HUES64 (cell line): Measurements from ENCODE around the gene UIMC1. TPM values are rescaled to one million over a fixed set of nuclear protein-coding genes. Genes with fewer than 3 reads are reported as not detected.
"Not testable (repeated sequence)": the region's sequence is repeated elsewhere in the genome, so short reads cannot be mapped to it uniquely, and the experiment has no call there.

Experiments used
- H3K27ac ChIP-seq: 2 replicates; pipeline ENCODE4 v1.7.0; 2013; ENCODE audit warnings: low read depth, low read length, inconsistent platforms
- H3K27me3 ChIP-seq: 2 replicates; pipeline ENCODE4 v1.6.1; 2013; ENCODE audit warnings: mild to moderate bottlenecking, low read length; ENCODE audit not compliant: insufficient read depth
- H3K36me3 ChIP-seq: 2 replicates; pipeline ENCODE4 v1.6.1; 2013; ENCODE audit warnings: mild to moderate bottlenecking, low read length; ENCODE audit not compliant: insufficient read depth
- H3K4me1 ChIP-seq: 2 replicates; pipeline ENCODE4 v1.6.1; 2013; ENCODE audit warnings: mild to moderate bottlenecking, low read length, moderate library complexity; ENCODE audit not compliant: insufficient read depth
- H3K4me3 ChIP-seq: 2 replicates; pipeline ENCODE4 v1.5.1; 2013; ENCODE audit warnings: mild to moderate bottlenecking, low read length, moderate library complexity
- H3K9ac ChIP-seq: 2 replicates; pipeline ENCODE4 v1.6.1; 2013; ENCODE audit warnings: mild to moderate bottlenecking, low read depth, low read length
- H3K9me3 ChIP-seq: 2 replicates; pipeline ENCODE4 v1.6.1; 2013; ENCODE audit warnings: low read depth, low read length; ENCODE audit not compliant: insufficient read depth
- WGBS: fragments of 150-250, 120-280 bp; methylation state at CpG from one replicate; pipeline ENCODE4 v1.1.7; 2013; ENCODE audit warnings: missing lambda C conversion rate; 5-methylcytosine and 5-hydroxymethylcytosine counted together
- polyA plus RNA-seq, 2 experiments: library from polyadenylated mRNA; stranded (reverse); fragments of 50-300 nt; gene quantifications; one replicate each; pipeline ENCODE4 v1.2.3, GENCODE V29; 2013

Gene UIMC1
- polyA plus RNA-seq (2013, experiment 1 of 2): 24.7 TPM
- 27.5 TPM for polyA plus RNA-seq (2013, experiment 2 of 2)

DNA sequence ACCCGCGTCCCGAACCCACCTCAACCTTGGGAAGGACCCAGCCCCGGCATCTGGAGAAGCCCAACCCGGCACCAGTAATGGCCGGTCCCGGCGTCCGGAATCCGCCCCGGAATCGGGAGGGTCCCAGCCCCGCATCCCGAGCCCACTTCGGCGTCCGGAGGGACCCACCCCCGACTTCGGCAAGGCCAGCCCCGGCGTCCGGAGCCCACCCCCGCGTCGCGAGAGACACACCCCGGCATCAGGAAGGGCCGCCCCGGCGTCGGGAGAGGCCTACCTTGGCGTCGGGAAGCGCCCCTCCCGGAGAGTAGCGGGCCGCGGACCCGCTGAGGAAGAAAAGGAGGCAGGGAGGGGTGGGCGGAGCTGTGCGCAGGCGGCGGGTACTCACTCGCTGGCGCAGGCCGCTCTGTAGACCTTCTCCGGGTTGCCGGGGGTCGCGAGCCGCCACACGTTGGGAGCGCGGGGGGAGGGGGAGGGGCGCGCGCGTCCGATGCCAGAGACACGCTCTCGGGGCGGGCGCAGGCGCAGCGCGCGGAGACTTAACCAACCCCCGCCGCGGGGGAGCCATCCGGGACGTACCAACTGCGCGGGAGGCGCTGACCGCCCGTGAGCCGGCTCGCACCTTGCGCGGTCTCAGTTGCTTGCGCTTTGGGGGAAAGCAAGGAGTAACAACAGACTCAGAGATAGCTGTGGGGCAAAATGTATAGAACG, at the start of gene UIMC1:
TSS of gene UIMC1 (minus strand) at position 515 of the 708 bp plus-strand sequence. CDS start 24,164 bp downstream, outside the sequence.
- under 1% methylated on average over 83 of the region's 83 CpGs for WGBS
- peak within 1 kb of the TSS; percentile 93 for H3K9ac ChIP-seq

DNA sequence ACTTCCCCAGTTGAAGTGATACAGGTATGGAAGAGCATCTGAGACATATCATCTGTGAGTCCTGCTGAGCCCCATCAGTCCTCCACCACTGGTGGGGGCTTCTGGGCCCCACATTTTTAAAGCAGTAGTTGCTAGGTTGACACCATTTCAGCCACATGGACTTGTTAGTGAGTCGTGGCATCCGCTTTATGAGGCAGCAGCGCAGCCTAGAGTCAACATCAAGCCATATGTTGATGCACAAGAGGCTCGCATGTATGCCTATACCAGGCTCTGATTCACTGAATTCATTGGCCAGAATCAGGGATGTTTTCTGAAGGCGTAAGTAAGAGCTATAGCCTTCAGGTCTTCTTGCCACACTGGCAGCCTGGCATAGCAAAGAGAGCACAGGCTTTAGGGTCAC, 42.7 kb upstream of the UIMC1 start:
- H3K27ac ChIP-seq: no peak overlapping the region
- H3K27me3 ChIP-seq: no peaks in the 10 kb centered on the region
- no peaks in the 10 kb centered on the region for H3K9me3 ChIP-seq
- H3K36me3 ChIP-seq: peaks cover 72% of the 10 kb centered on the region
- H3K4me3 ChIP-seq: no peak overlapping the region
- no peaks in the 10 kb centered on the region for H3K4me1 ChIP-seq
- whole genome bisulfite sequencing: 96% methylated on average over 5 of the region's 5 CpGs
- no peak overlapping the region for H3K9ac ChIP-seq

More for the DNA sequence above, at the start of gene UIMC1:
- no peaks in the 10 kb centered on the region for H3K27me3 ChIP-seq
- H3K4me1 ChIP-seq: peaks cover 3% of the 10 kb centered on the region
- H3K4me3 ChIP-seq: peak within 1 kb of the TSS; percentile 85
- no peaks in the 10 kb centered on the region for H3K9me3 ChIP-seq
- H3K27ac ChIP-seq: peak within 1 kb of the TSS; percentile 96
- H3K36me3 ChIP-seq: no peaks in the 10 kb centered on the region

DNA sequence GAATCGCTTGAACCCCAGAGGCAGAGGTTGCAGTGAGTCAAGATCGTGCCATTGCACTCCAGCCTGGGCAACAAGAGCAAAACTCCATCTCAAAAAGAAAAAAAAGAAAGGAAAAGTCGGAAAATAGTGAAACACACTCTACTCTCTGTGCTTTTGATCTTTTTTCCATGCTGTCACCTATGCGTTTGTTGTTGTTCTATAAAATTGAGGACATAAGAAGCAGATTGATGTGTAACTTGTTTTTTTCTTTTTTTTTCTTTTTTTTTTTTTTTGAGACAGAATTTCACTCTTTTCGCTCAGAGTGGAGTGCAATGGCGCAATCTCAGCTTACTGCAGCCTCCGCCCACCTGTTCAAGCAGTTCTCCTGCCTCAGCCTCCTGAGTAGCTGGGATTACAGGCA, 42.0 kb upstream of the UIMC1 start:
- not testable (repeated sequence) for H3K27me3 ChIP-seq, H3K27ac ChIP-seq, H3K4me1 ChIP-seq, H3K9ac ChIP-seq, H3K4me3 ChIP-seq, H3K9me3 ChIP-seq
- 91% methylated on average over 7 of the region's 7 CpGs for WGBS
- H3K36me3 ChIP-seq: peaks cover 75% of the 10 kb centered on the region

DNA sequence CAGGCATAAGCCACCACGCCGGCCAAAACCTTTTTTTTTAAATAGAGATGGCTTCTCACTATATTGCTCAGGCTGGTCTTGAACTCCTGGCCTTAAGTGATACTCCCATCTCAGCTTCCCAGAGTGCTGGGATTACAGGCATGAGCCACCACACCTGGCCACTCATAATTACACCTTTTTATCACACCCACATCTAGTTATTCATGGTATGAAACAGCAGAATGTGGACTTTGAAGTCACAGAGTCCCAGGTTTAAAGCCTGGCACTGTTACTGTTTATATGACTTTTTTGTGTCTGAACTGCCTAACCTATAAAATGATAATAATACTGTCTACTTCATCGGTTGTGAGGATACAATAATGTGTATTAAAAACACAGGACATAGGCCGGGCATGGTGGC, 39.1 kb upstream of the UIMC1 start:
- Histone ChIP-seq H3K4me3 (no peak overlapping the region), H3K36me3 (peaks cover 72% of the 10 kb centered on the region)

DNA sequence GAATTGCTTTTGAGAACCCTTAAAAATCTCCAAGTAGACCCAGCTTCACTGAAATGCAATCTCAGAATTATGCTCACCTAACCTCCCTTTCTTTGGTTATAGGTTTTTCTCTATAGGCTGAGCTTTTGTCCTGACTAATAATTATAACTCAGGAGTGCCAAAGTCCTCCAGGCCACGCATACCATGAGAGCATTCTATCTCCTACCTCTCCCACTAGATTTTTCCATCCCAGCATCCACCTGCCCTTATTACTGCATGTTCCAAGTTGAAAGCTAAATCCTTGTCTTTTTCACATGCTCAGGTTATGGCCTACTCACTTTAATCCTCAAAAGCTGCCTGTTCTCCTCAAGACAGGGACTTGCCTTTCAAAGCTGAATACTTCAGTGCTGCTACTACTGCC, 38.1 kb upstream of the UIMC1 start:
- Histone ChIP-seq H3K27me3 (no peaks in the 10 kb centered on the region), H3K9me3 (no peaks in the 10 kb centered on the region), H3K4me1 (no peaks in the 10 kb centered on the region), H3K4me3 (no peak overlapping the region), H3K36me3 (peaks cover 70% of the 10 kb centered on the region), H3K9ac (no peak overlapping the region), H3K27ac (no peak overlapping the region)
- 98% methylated on average over 1 of the region's 1 CpG for WGBS

More for the DNA sequence above, 39.1 kb upstream of the UIMC1 start:
- Histone ChIP-seq H3K4me1 (no peaks in the 10 kb centered on the region), H3K9ac (no peak overlapping the region), H3K27ac (no peak overlapping the region), H3K9me3 (no peaks in the 10 kb centered on the region), H3K27me3 (no peaks in the 10 kb centered on the region)
- WGBS: 93% methylated on average over 4 of the region's 4 CpGs

DNA sequence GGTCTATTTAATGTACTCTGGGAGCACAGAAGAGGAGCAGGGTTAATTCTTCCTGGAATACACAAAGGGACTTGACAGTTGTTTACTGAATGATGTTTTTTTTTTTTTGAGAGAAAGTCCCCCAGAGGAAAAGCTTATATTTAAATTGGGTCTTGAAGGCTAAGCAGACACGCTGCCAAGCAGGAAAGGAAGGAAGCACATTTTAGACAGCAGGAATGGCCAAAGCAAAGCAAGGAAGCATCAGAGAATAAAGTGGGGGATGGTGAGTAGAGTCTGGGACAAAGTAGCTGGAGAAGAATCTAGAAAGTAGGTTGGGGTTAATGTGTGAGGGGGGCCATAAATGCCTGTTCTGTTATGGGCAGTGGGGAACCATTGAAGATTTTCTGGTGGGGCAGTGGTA, 37.4 kb upstream of the UIMC1 start:
- peaks cover 64% of the 10 kb centered on the region for H3K36me3 ChIP-seq
- 94% methylated on average over 1 of the region's 1 CpG for WGBS
- H3K9me3 ChIP-seq: no peaks in the 10 kb centered on the region
- no peak overlapping the region for H3K4me3 ChIP-seq
- H3K9ac ChIP-seq: no peak overlapping the region
- H3K27ac ChIP-seq: no peak overlapping the region
- H3K27me3 ChIP-seq: no peaks in the 10 kb centered on the region
- no peaks in the 10 kb centered on the region for H3K4me1 ChIP-seq

DNA sequence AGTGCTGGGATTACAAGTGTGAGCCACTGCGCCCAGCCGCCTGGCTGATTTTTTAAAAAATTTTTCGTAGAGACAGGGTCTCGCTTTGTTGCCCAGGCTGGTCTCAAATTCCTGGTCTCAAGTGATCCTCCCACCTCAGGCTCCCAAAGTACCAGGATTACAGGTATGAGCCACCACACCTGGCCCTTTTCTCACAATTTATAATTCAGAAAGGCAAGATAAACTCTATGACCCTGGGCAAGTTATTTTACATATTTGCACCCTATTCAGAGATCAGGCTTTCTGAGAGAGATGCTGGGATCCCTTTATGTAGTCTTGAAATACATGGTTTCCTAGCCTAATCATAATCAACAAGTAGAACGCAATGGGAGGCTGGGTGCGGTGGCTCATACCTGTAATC, 36.5 kb upstream of the UIMC1 start:
- H3K4me1 ChIP-seq: no peaks in the 10 kb centered on the region
- H3K9me3 ChIP-seq: no peaks in the 10 kb centered on the region
- peaks cover 58% of the 10 kb centered on the region for H3K36me3 ChIP-seq
- no peak overlapping the region for H3K4me3 ChIP-seq
- no peak overlapping the region for H3K27ac ChIP-seq
- H3K9ac ChIP-seq: no peak overlapping the region
- H3K27me3 ChIP-seq: no peaks in the 10 kb centered on the region
- 96% methylated on average over 6 of the region's 6 CpGs for WGBS

DNA sequence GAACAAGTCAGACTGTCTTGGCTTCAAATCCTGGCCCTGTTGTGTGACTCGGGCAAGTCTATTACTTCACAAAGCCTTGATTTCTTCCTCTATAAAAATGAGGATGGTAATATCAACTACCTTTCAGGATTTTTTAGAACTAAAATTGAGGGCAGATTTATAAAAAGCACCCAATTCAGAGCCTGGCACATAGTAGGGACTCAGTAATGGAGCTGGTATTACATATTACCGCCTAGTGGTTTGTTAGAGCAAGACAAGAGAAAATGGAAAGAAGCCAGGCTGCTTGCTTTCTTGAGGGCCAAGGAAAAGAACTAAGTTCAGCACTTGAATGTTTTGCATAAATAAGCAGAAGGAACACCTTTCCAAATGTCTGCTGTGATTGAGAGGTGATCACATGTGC, 35.4 kb upstream of the UIMC1 start:
- peaks cover 49% of the 10 kb centered on the region for H3K36me3 ChIP-seq
- no peaks in the 10 kb centered on the region for H3K27me3 ChIP-seq
- H3K27ac ChIP-seq: no peak overlapping the region

DNA sequence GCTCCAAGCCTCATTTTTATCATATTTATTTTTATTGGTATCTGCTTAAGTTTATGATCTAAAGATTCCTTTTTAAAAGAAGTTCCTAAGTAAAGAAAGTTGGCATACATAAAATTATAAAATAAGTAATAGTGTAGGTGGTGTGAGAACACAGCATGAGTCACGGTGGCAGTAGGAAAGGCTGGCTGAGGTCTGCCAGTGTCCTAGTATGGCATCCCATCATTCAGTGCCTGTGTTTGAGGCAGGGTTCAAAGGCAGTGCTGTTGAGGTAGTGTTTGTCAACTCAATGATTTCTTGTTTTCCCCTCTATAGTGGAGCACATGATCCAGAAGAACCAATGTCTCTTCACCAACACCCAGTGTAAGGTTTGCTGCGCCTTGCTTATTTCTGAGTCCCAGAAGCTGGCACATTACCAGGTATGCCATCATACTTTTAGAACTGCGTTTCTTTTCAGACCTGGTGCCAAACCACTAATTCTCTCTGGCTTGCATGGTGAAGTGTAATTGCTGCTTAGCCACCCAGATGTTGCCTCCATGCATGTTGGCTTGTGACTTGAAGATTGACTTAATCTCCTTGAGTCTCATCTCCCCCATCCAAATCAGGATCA, 34.3 kb upstream of the UIMC1 start:
- Histone ChIP-seq H3K27me3 (no peaks in the 10 kb centered on the region), H3K9me3 (no peaks in the 10 kb centered on the region), H3K9ac (no peak overlapping the region), H3K36me3 (peaks cover 41% of the 10 kb centered on the region), H3K4me3 (no peak overlapping the region), H3K4me1 (peaks cover 7% of the 10 kb centered on the region), H3K27ac (no peak overlapping the region)
- 94% methylated on average over 3 of the region's 3 CpGs for WGBS

More for the DNA sequence above, 35.4 kb upstream of the UIMC1 start:
- H3K4me3 ChIP-seq: no peak overlapping the region
- WGBS: 97% methylated on average over 1 of the region's 2 CpGs
- no peak overlapping the region for H3K9ac ChIP-seq
- no peaks in the 10 kb centered on the region for H3K4me1 ChIP-seq
- no peaks in the 10 kb centered on the region for H3K9me3 ChIP-seq

DNA sequence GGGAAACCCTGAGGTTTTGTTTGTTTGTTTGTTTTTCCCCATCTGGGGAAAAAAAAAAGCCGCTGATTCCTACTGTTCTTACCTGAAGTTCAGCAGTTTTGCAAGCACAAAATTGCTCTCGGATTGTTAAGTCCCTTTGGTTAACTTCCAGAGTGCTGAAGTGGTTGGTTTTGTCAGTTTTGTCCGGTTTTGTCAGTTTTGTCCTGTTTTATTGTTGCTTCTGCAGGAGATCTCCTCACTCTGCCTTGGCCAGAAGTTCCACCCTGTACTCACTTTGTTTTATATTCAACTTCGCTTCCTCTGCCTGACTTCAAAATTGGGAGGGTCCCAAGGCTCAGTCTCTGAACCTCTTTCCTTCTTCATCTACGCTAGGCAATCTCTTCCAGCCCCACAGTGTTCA, 30.3 kb upstream of the UIMC1 start:
- no peak overlapping the region for H3K4me3 ChIP-seq
- no peak overlapping the region for H3K9ac ChIP-seq
- H3K4me1 ChIP-seq: peaks cover 9% of the 10 kb centered on the region
- 93% methylated on average over 5 of the region's 5 CpGs for WGBS
- H3K27ac ChIP-seq: no peak overlapping the region
- peaks cover 13% of the 10 kb centered on the region for H3K36me3 ChIP-seq
- no peaks in the 10 kb centered on the region for H3K9me3 ChIP-seq
- H3K27me3 ChIP-seq: no peaks in the 10 kb centered on the region

DNA sequence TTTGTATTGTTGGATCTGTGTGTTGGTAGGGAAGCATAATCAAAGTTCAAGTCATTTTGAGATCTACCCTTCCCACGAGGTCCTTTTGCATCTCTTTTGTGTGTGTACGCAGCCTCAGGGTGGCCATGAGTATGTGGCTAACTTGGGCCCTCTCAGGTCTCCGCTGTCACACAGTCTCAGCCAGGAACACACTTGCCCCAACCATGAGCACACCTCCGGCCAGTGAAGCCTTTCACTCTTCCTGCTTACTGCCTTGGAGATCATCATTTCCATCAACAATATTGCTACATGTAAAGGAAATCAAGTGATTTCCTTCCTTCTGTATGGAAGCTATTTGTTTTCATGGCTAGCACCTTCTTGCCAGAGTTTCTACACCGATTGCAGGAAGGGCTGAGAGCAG, 29.9 kb upstream of the UIMC1 start:
- no peak overlapping the region for H3K4me3 ChIP-seq
- no peak overlapping the region for H3K9ac ChIP-seq
- no peaks in the 10 kb centered on the region for H3K27me3 ChIP-seq
- WGBS: 84% methylated on average over 5 of the region's 5 CpGs
- peaks cover 9% of the 10 kb centered on the region for H3K36me3 ChIP-seq
- no peak overlapping the region for H3K27ac ChIP-seq
- peaks cover 9% of the 10 kb centered on the region for H3K4me1 ChIP-seq
- H3K9me3 ChIP-seq: no peaks in the 10 kb centered on the region
